GM21528 (cell line): ENCODE measurements around the gene CMC1.
A peak's percentile ranks its signal among the peaks of the same experiment; 100 is the strongest.

Experiments used
- ATAC-seq: cut with Tn5 transposase; IDR thresholded peaks from one replicate; pipeline ENCODE4 v1.9.1; 2021; ENCODE audit warnings: mild to moderate bottlenecking, moderate library complexity; ENCODE audit not compliant: unreplicated experiment, low FRiP score

CMC1 gene

GRCh38 chr3:28295898-28296490, 54.6 kb downstream of the CMC1 start:
- no peak for ATAC-seq

GRCh38 chr3:28299705-28300104, 58.3 kb downstream of the CMC1 start:
- no peak for ATAC-seq

- no peak for ATAC-seq
Measured at GRCh38 chr3:28300345-28300962, 59.0 kb downstream of the CMC1 start.

- ATAC-seq: no peak
Measured at GRCh38 chr3:28301688-28302087, 60.3 kb downstream of the CMC1 start.

GRCh38 chr3:28308196-28308595, 66.8 kb downstream of the CMC1 start:
- no peak for ATAC-seq

- ATAC-seq: no peak
Measured at GRCh38 chr3:28315711-28316110, 74.3 kb downstream of the CMC1 start.

GRCh38 chr3:28316226-28316625, 74.8 kb downstream of the CMC1 start:
- no peak for ATAC-seq

- ATAC-seq: peak; percentile 73
Measured at GRCh38 chr3:28317438-28318022, 76.1 kb downstream of the CMC1 start.

- no peak for ATAC-seq
Measured at GRCh38 chr3:28320981-28321380, 79.6 kb downstream of the CMC1 start.

- no peak for ATAC-seq
Measured at GRCh38 chr3:28322464-28322863, 81.0 kb downstream of the CMC1 start.

- ATAC-seq: peak; percentile 65
Measured at GRCh38 chr3:28326458-28326926, 85.1 kb downstream of the CMC1 start.

GRCh38 chr3:28328188-28329151, 87.1 kb downstream of the CMC1 start:
- peak; percentile 41 for ATAC-seq

- no peak for ATAC-seq
Measured at GRCh38 chr3:28334552-28334951, 93.1 kb downstream of the CMC1 start.

GRCh38 chr3:28335246-28335645, 93.8 kb downstream of the CMC1 start:
- ATAC-seq: no peak

GRCh38 chr3:28337230-28337629, 95.8 kb downstream of the CMC1 start:
- ATAC-seq: no peak

- ATAC-seq: no peak
Measured at GRCh38 chr3:28343144-28343543, 101.7 kb downstream of the CMC1 start.

GRCh38 chr3:28345690-28346089, 104.3 kb downstream of the CMC1 start:
- no peak for ATAC-seq

- no peak for ATAC-seq
Measured at GRCh38 chr3:28347374-28348264, 106.2 kb downstream of the CMC1 start.

- no peak for ATAC-seq
Measured at GRCh38 chr3:28348265-28348628, 106.8 kb downstream of the CMC1 start.
